AG09319 (cell line): ENCODE results near the gene POLR1F.
A peak's percentile ranks its signal among the peaks of the same experiment; 100 is the strongest.

Experiments
- DNase-seq: peaks from one replicate; pipeline ENCODE4 v3.0.0-alpha.2; 2010; ENCODE audit warnings: low read depth; ENCODE audit errors: extremely low read depth
- TF ChIP-seq, protein P1 (sequence below): IDR thresholded peaks from 2 replicates; pipeline ENCODE4 v1.5.1; 2011; ENCODE audit warnings: low read depth, mild to moderate bottlenecking, inconsistent platforms, low read length, moderate library complexity

Gene POLR1F

DNA sequence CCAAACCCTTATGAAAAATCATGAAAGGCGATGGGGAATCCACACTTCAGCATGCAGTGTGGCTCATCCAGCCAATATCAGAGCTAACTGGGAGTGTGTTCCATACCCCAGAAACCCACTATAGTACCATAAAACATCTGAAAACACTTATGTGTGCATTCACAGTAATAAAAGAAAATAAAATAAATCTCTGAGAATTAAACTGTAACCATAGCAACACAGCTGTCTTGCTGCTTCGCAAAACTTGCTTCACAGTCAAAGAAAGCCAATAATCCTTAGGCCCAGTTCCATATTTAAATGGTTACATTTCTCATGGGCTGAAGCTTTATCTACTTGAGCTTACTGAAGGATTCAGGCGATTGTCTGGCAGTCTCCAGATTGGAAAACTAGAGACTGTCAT lies 19.9 kb upstream of the POLR1F start:
- DNase-seq = no peak
- TF ChIP-seq, protein P1, sequence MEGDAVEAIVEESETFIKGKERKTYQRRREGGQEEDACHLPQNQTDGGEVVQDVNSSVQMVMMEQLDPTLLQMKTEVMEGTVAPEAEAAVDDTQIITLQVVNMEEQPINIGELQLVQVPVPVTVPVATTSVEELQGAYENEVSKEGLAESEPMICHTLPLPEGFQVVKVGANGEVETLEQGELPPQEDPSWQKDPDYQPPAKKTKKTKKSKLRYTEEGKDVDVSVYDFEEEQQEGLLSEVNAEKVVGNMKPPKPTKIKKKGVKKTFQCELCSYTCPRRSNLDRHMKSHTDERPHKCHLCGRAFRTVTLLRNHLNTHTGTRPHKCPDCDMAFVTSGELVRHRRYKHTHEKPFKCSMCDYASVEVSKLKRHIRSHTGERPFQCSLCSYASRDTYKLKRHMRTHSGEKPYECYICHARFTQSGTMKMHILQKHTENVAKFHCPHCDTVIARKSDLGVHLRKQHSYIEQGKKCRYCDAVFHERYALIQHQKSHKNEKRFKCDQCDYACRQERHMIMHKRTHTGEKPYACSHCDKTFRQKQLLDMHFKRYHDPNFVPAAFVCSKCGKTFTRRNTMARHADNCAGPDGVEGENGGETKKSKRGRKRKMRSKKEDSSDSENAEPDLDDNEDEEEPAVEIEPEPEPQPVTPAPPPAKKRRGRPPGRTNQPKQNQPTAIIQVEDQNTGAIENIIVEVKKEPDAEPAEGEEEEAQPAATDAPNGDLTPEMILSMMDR = no peak

DNA sequence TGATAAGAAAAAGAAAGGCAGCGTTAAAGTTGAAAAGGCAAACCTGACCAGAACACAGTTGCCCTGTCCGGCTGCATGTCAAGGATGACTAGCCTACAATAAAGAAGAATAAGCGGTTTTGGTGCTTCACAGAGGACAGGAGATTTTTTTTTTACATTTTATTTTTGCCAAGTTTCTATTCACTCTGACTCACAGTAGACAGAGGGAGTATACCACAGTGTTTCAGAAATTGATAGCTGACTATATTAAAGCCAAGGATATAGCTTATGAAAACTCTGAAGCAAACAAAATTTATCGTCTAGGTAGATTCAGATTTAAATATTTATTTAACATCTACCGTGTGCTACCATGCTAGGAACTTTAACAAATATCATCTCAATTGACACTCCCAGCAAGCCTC lies 16.9 kb upstream of the POLR1F start:
- TF ChIP-seq, protein P1 = no peak
- DNase-seq = no peak

- DNase-seq = no peak
- TF ChIP-seq, protein P1 = no peak
These were observed 6.7 kb upstream of the POLR1F start for GRCh38 chr7:19715499-19715898.

DNA sequence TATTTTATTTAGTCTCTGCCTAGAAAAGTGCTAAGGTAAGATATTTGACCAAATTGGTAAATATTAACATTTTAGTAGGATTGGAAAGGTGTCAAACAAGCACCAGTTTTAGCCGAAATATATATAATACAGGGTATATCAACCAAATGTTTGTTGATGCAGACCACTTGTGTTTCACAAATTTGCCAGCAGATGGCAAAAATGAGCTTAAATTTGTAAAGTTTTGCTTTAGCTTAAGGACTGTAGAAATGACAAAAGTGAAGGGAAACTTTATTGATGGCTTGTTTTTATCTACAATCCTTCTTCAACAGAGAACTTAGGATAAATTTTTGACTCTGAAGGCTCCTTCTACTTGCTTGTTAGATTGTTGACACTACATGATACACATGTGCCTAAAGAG lies 4.8 kb upstream of the POLR1F start:
- no peak for DNase-seq
- TF ChIP-seq, protein P1 = peak; percentile 55

DNA sequence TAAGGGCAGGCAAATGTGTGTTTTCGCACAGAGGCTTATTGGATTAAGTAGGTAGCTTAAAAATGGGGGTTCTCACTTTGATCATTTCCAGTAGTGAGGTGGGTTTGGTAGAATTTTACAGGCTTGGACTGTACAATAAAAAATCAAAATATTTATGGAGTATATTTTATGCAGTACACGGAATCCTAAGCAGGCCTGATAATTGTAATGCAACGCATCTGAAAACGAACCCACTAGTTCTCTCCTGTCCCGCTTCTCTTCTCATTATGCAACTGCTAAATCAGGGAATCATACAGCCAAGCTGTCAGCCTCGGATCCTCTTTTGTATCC lies 377 bp upstream of the POLR1F start:
- DNase-seq = no peak

DNA sequence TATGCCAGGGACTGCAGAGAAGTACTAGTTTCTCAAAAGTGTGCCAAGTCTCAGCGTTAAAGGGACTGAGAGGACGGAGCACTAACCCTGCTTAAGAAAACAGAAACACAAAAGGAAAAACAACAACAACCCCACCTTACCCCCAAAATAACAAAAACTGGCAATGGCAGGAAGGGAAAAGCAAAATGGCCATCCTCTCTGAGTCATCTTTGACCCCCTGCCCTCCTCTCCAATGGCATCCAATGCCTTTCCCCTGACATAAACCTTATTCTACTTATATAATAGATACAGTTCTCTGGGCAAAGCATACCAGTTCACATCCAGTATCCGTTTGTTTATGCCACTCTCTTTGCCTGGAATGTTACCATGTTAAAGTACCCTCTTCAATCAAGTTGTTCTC lies 1.6 kb downstream of the POLR1F start:
- DNase-seq = no peak
- TF ChIP-seq, protein P1 = no peak

More for the DNA sequence above, 377 bp upstream of the POLR1F start:
- TF ChIP-seq, protein P1 = no peak

DNA sequence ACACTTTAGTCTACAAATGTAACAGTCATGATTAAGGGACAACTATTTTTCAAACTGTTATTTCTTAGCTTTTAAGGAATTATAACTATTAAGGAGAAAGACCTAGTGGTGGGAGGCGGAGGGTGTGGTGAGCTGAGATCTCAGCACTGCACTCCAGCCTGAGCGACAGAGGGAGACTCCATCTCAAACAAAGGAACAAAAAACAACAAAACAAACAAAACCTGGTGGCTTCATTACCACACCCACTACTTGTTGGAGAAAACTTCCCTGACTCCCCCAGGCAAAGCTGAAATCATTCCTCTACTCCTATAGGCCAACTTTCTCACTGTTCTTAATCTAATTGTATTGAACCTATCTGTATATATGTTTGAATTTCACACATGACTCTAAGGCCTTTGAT lies 3.2 kb downstream of the POLR1F start:
- DNase-seq = no peak
- TF ChIP-seq, protein P1 = no peak

- TF ChIP-seq, protein P1 = no peak
- no peak for DNase-seq
These were observed 7.4 kb downstream of the POLR1F start for GRCh38 chr7:19701471-19701870.
